ENCODE results near the gene TPSAB1.

The TPSAB1 gene

DNA sequence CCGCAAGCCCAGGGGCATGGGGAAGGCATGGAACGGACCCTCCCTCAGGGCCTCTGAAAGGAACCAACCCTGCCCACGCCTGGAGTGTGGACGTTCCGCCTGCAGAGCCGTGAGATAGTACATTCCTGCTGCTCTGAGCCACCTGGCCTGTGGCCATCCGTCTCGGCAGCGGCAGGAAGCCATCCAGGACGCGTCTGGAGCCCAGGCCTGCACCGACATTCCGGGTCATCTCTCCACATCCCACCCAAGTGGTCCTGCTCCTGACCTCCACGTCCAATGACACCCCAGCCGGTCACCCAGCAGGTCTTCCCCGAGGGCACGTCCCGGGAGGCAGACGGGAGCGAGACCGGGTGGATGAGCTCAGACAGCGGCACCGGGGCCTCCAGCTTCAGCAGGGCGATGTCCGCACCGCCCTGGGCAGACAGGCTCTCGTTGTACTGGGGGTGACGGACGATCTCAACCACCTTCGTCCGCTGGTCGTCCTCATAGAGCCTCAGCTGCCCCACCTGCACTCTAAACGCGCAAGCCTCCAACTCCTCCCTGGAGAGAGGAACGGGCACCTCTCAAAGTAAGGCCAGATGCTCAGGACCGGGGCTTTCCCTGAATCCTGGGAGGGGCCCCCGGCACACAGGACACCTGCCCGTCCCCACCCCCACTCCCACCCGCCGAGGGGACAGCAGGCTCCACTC is 47.6 kb downstream of the TPSAB1 start:
- no peak for DNase-seq

DNA sequence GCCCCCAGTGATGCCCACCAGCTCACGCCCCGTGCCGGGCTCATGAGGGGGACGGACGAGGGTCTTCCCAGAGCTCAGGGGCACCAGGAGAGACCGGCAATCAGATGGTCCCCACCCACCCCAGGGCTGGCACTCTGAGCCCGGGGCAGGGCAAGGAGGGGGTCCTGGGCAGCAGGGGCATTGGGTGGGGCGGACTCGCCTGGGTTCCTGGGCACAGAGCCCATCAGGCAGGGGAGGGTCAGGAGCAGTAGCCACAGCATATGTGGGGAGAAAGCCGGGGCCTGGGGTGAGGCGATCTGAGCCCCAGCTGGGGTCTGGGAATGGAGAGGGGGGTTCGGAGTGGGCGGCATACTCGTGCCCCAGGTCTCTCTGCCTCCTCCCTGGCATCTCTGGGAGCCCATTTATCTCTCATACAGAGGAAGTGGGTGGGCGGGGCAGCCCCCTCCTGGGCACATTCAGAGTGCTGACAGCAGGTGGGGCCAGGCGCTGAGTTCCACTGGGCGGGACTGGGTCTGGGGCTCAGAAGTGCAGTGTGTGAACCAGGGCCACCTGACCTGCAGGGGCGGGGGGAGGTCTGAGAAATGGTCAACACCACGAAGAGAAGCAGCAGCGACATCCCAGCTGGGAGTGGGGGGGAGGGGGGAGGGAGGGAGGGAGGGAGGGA is 48.4 kb downstream of the TPSAB1 start:
- no peak for DNase-seq

DNA sequence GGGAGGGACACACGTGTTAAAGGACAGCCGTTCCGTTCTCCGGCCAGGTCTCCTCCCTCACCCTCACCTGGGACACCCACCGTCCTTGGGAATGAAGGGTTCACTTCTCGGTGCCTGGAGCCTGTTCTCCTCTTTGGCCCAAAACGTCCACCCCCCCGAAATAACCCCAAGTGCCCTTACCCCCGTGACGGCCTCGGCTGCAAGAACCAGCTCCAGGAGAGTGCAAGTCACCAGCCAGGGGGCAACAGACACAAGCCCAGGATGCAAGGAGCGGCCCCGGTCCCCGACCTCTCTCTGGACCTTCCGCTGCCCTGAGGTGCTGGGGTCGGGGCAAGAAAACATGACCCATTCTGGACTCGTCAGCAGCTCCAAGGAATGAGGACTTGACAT is 49.0 kb downstream of the TPSAB1 start:
- no peak for DNase-seq

GRCh38 chr16:1290063-1290501 is 49.6 kb downstream of the TPSAB1 start:
- DNase-seq, result peak in 2 of 4 experiments; percentile 28 to 44

- DNase-seq, result no peak
Observed at GRCh38 chr16:1290860-1291575, 50.5 kb downstream of the TPSAB1 start.

GRCh38 chr16:1291576-1291974 is 51.1 kb downstream of the TPSAB1 start:
- no peak for DNase-seq
